Heart right ventricle (tissue), 16 donors: ENCODE data around the gene RASD2. TPM values are rescaled to one million over a fixed set of nuclear protein-coding genes. Genes with fewer than 3 reads are reported as not detected.
A peak's percentile ranks its signal among the peaks of the same experiment; 100 is the strongest.

Source experiments
- ATAC-seq, 8 donors: fragments of 200-7000 bp; cut with Tn5 transposase; one replicate each; pipeline ENCODE4 v1.9.1; 2020; ENCODE audit warnings: mild to moderate bottlenecking in 8 of 8, moderate library complexity in 8 of 8, moderate number of reproducible peaks in 1 of 8
- DNase-seq, 2 donors: peaks; one replicate each; pipeline ENCODE4 v3.0.0-alpha.2; 2020
- H3K27ac ChIP-seq, 10 donors: fragments of 200-600 bp; sonication (generic) in 2 of 10; one replicate each; pipeline versions ENCODE4 v1.5.0 to v1.8.0; 2020 to 2022; ENCODE audit warnings: mild to moderate bottlenecking in 3 of 10
- H3K27me3 ChIP-seq, 7 donors: fragments of 200-600 bp; one replicate each; pipeline ENCODE4 v1.8.0; 2021 to 2022; ENCODE audit warnings: mild to moderate bottlenecking in 2 of 7
- H3K36me3 ChIP-seq, 9 donors: fragments of 200-600 bp; sonication (generic) in 1 of 9; one replicate each; pipeline versions ENCODE4 v1.5.0 to v1.8.0; 2020 to 2022; ENCODE audit warnings: mild to moderate bottlenecking in 2 of 9
- H3K4me1 ChIP-seq, 9 donors: fragments of 200-600 bp; sonication (generic) in 1 of 9; one replicate each; pipeline versions ENCODE4 v1.5.0 to v1.8.0; 2020 to 2022; ENCODE audit warnings: mild to moderate bottlenecking in 4 of 9
- H3K4me3 ChIP-seq, 10 donors: fragments of 200-600 bp; sonication (generic) in 2 of 10; one replicate each; pipeline versions ENCODE4 v1.5.0 to v1.8.0; 2020 to 2022; ENCODE audit warnings: mild to moderate bottlenecking in 7 of 10, moderate library complexity in 2 of 10
- H3K9me3 ChIP-seq, 11 donors: fragments of 200-600 bp in 10 of 11; sonication (generic) in 2 of 11; one replicate each; pipeline versions ENCODE4 v1.5.0 to v1.8.0; 2013 to 2022; ENCODE audit warnings: mild to moderate bottlenecking in 2 of 11, control low read depth in 1 of 11, moderate library complexity in 1 of 11
- CTCF ChIP-seq, 9 donors: fragments of 200-600 bp; sonication (generic) in 2 of 9; IDR thresholded peaks; one replicate each; pipeline versions ENCODE4 v1.5.0 to v1.8.0; 2021 to 2022; ENCODE audit warnings: antibody characterized with exemption in 9 of 9, mild to moderate bottlenecking in 5 of 9, moderate library complexity in 1 of 9
- WGBS, 2 donors: extraction: QIAGEN DNeasy Blood & Tissue Kit; methylation state at CpG; one replicate each; pipeline ENCODE4 v1.1.7; 2013; ENCODE audit warnings: inconsistent platforms in 1 of 2; 5-methylcytosine and 5-hydroxymethylcytosine counted together
- intact Hi-C, 10 donors: fragments of 100-400 bp; cut with DNase I; formaldehyde crosslinking; loops; one replicate each; pipeline versions ENCODE4 v1.11.1 to v1.14.2; 2022
- polyA plus RNA-seq, 2 donors: library from polyadenylated mRNA; stranded (reverse); fragments of 200-250 nt; gene quantifications; one replicate each; pipeline ENCODE4 v1.2.3, GENCODE V29; 2013
- total RNA-seq, 10 donors: library from RNA; stranded (reverse); fragmentation: NEBNext Ultra II Directional in 3 of 10; extraction: Animal tissue kit (Norgen Biotek cat#: 25700) in 3 of 10; gene quantifications; one replicate each; pipeline versions ENCODE4 v1.2.1 to v1.2.4, GENCODE V29; 2021 to 2023
- donor health status: Arrhythmogenic right ventricular cardiomyopathy.
- donor health status: ischemic (EF 13 %, LVEDD 7.1; RV severe dilation, severe dysfunction).
- donor health status: healthy with polysubstance abuse.
- donor health status: DM: no; HTN: yes; CAD: no.
- donor health status: DM: no; HTN: no; CAD: no.
- donor health status: ischemic (EF 25% LVEDD 6.9; RV normal size, moderate dysfunction).
- donor health status: ischemic (EF 25% LVEDD 5.7; RV mildly dilated, moderate dysfunction).
- donor health status: healthy.
- donor health status: DM: yes; HTN: yes; CAD: no.
- donor health status: Ischemic cardiomyopathy.
- donor health status: ischemic (EF 35%, LVEDD 5.7; RV mildly dilated, moderate dysfunction).
- donor health status: nonischemic (EF 11% LVEDD 7.7; RV severe dilation, severe dysfunction).
- donor health status: DM: yes; HTN: yes; CAD: no.
- donor health status: PGD.
- donor health status: ischemic (EF 29% LVEDD 5.4; RV normal size, mild dysfunction).
- donor health status: nonischemic (EF 23%, LVEDD 6.1; RV moderate dilation, normal function).

RASD2 gene
- total and polyA plus RNA-seq, 12 donors, result 1.4 to 9.9 (median 3.6) TPM

GRCh38 chr22:35589071-35589755, 48.6 kb downstream of the RASD2 start:
- Histone ChIP-seq H3K4me3 (no peak overlapping the region), H3K27ac (peak overlapping the region in 9 of 10 donors; percentile 65 to 90 (median 84)), H3K36me3 (no peaks in the 10 kb centered on the region), H3K27me3 (no peaks in the 10 kb centered on the region), H3K4me1 (peaks cover 7 to 80% (median 43%) of the 10 kb centered on the region in 9 donors), H3K9me3 (peaks cover 0 to 6% (median 0%) of the 10 kb centered on the region in 11 donors)
- intact Hi-C loops, result loop anchor here in 4 of 10 donors (5.0 to 10.0 kb wide), 2 partner anchors 33 to 124 kb away; no protein-coding TSS in a partner anchor
- ATAC-seq, result peak in 4 of 8 donors; percentile 4 to 41 (median 10)
- 72 to 77% methylated on average over 11 of the region's 11 CpGs for WGBS, 2 donors
- TF ChIP-seq CTCF (IDR thresholded peaks at IDR 0.05), result no peak
- DNase-seq, result no peak

GRCh38 chr22:35589756-35590093, 49.1 kb downstream of the RASD2 start:
- TF ChIP-seq CTCF (IDR thresholded peaks at IDR 0.05), result no peak
- H3K9me3 ChIP-seq, result peaks cover 0 to 6% (median 0%) of the 10 kb centered on the region in 11 donors
- peak overlapping the region in 9 of 10 donors; percentile 65 to 90 (median 82) for H3K27ac ChIP-seq
- intact Hi-C loops, result loop anchor here in 4 of 10 donors (5.0 to 10.0 kb wide), 2 partner anchors 33 to 125 kb away; no protein-coding TSS in a partner anchor
- no peak overlapping the region for H3K4me3 ChIP-seq
- no peaks in the 10 kb centered on the region for H3K36me3 ChIP-seq
- H3K27me3 ChIP-seq, result no peaks in the 10 kb centered on the region
- ATAC-seq (no peak), DNase-seq (no peak)
- H3K4me1 ChIP-seq, result peaks cover 7 to 85% (median 43%) of the 10 kb centered on the region in 9 donors
- WGBS, 2 donors, result 84 to 93% methylated on average over 6 of the region's 6 CpGs

- peak in 1 of 2 donors; percentile 39 for DNase-seq
- 52 to 54% methylated on average over 13 of the region's 13 CpGs for WGBS, 2 donors
- H3K4me1 ChIP-seq, result peaks cover 7 to 89% (median 48%) of the 10 kb centered on the region in 9 donors
- intact Hi-C loops, result no loop called here
- H3K4me3 ChIP-seq, result no peak overlapping the region
- H3K27me3 ChIP-seq, result no peaks in the 10 kb centered on the region
- peak in 2 of 8 donors; percentile 5 to 19 for ATAC-seq
- no peaks in the 10 kb centered on the region for H3K36me3 ChIP-seq
- H3K9me3 ChIP-seq, result peaks cover 0 to 6% (median 0%) of the 10 kb centered on the region in 11 donors
- H3K27ac ChIP-seq, result peak overlapping the region; percentile 47 to 92 (median 76)
- no peak for TF ChIP-seq CTCF (IDR thresholded peaks at IDR 0.05)
Observed at GRCh38 chr22:35590634-35591295, 50.1 kb downstream of the RASD2 start.

- H3K4me1 ChIP-seq, result peaks cover 7 to 89% (median 48%) of the 10 kb centered on the region in 9 donors
- peak overlapping the region; percentile 54 to 92 (median 76) for H3K27ac ChIP-seq
- 89 to 91% methylated on average over 14 of the region's 14 CpGs for WGBS, 2 donors
- TF ChIP-seq CTCF (IDR thresholded peaks at IDR 0.05), result no peak
- no peak overlapping the region for H3K4me3 ChIP-seq
- no peaks in the 10 kb centered on the region for H3K27me3 ChIP-seq
- H3K36me3 ChIP-seq, result no peaks in the 10 kb centered on the region
- DNase-seq (no peak), ATAC-seq (no peak)
- peaks cover 0 to 4% (median 0%) of the 10 kb centered on the region in 11 donors for H3K9me3 ChIP-seq
- intact Hi-C loops, result no loop called here
Observed at GRCh38 chr22:35591714-35592417, 51.2 kb downstream of the RASD2 start.
